HCT116 (cell line): ENCODE data around the gene IER3. TPM values are rescaled to one million over a fixed set of nuclear protein-coding genes. Genes with fewer than 3 reads are reported as not detected.
A peak's percentile ranks its signal among the peaks of the same experiment; 100 is the strongest.

ENCODE experiments used
- ATAC-seq: fragments of 200-7000 bp; cut with Tn5 transposase; 2 replicates; pipeline ENCODE4 v1.9.1; 2020; ENCODE audit warnings: mild to moderate bottlenecking, moderate library complexity
- BruUV-seq: library from RNA; stranded (reverse); fragments of 400-500 nt; replicated peaks from 2 replicates; lab custom pipeline; 2021; lab: Mats Ljungman, UMichigan
- CTCF ChIA-PET: fragments of 300-600 bp; sonication (Branson Sonifier 250); formaldehyde crosslinking; loops from one replicate; lab custom pipeline; 2021; ENCODE audit warnings: antibody characterized with exemption; lab: Charles Lee
- POLR2A ChIA-PET: fragments of 300-600, 350-600 bp; sonication (Branson Sonifier 250); formaldehyde crosslinking; loops from one replicate; lab custom pipeline; 2021; ENCODE audit warnings: antibody characterized with exemption; lab: Charles Lee
- RAD21 ChIA-PET, 2 experiments: fragments of 300-600 bp; sonication (Branson Sonifier 250); formaldehyde crosslinking; loops; one replicate each; lab custom pipeline; 2023; ENCODE audit warnings: low total read pairs in 2 of 2; ENCODE audit not compliant: uncharacterized antibody in 2 of 2, unreplicated experiment in 2 of 2, low non-redundant PET in 1 of 2; lab: Charles Lee
- DNase-seq: peaks from one replicate; pipeline ENCODE4 v3.0.0-alpha.2; 2010; ENCODE audit warnings: low read depth, low spot score
- H2AFZ ChIP-seq: fragments of 200-600 bp; shearing (Covaris generic), sonication (generic); 2 replicates; pipeline ENCODE4 v1.6.1; 2017; ENCODE audit warnings: low read depth, mixed run types, mixed read lengths, antibody characterized with exemption, low read length; ENCODE audit not compliant: poor library complexity, severe bottlenecking
- H3K27ac ChIP-seq: 2 replicates; pipeline ENCODE4 v1.5.1; 2012; ENCODE audit warnings: low read depth, low read length
- H3K27me3 ChIP-seq: fragments of 200-600 bp; sonication (generic); 2 replicates; pipeline ENCODE4 v1.6.1; 2016; ENCODE audit warnings: mixed run types, low read length, mixed read lengths; ENCODE audit not compliant: insufficient read depth
- H3K36me3 ChIP-seq, 2 experiments: fragments of 200-500 bp in 1 of 2; fragments of 200-600 bp in 1 of 2; sonication (Bioruptor generic) in 1 of 2; sonication (generic) in 1 of 2; 2 replicates each; pipeline versions ENCODE4 v1.5.1 to v1.6.1; 2014 to 2016; ENCODE audit warnings: low read length in 2 of 2, inconsistent platforms in 1 of 2, mixed read lengths in 1 of 2, mixed run types in 1 of 2; ENCODE audit not compliant: insufficient read depth in 2 of 2, control insufficient read depth in 1 of 2
- H3K4me1 ChIP-seq, 2 experiments: fragments of 200-600 bp in 1 of 2; sonication (generic) in 1 of 2; 2 replicates each; pipeline versions ENCODE4 v1.5.1 to v1.6.1; 2012 to 2017; ENCODE audit warnings: low read length in 2 of 2, inconsistent platforms in 1 of 2, mild to moderate bottlenecking in 1 of 2, mixed read lengths in 1 of 2, mixed run types in 1 of 2, moderate library complexity in 1 of 2; ENCODE audit not compliant: insufficient read depth in 2 of 2, control insufficient read depth in 1 of 2
- H3K4me2 ChIP-seq: fragments of 200-600 bp; sonication (generic); 2 replicates; pipeline ENCODE4 v1.6.1; 2017; ENCODE audit warnings: mixed run types, low read length, mixed read lengths
- H3K4me3 ChIP-seq, 2 experiments: fragments of 200-600 bp in 1 of 2; sonication (generic) in 1 of 2; replicated peaks in 1 of 2; 2 replicates each; pipeline ENCODE4 v1.5.1; 2011 to 2016; ENCODE audit warnings: low read length in 2 of 2, control low read depth in 1 of 2, low read depth in 1 of 2, mild to moderate bottlenecking in 1 of 2, mixed read lengths in 1 of 2, mixed run types in 1 of 2
- H3K79me2 ChIP-seq: fragments of 200-600 bp; sonication (generic); 2 replicates; pipeline ENCODE4 v1.6.1; 2017; ENCODE audit warnings: mild to moderate bottlenecking, mixed run types, low read length, moderate library complexity, mixed read lengths; ENCODE audit not compliant: insufficient read depth
- H3K9ac ChIP-seq: fragments of 200-600 bp; sonication (generic); 2 replicates; pipeline ENCODE4 v1.6.1; 2016; ENCODE audit warnings: low read length, mixed read lengths
- H3K9me2 ChIP-seq: fragments of 200-600 bp; sonication (generic), shearing (Covaris generic); 2 replicates; pipeline ENCODE4 v1.6.1; 2017; ENCODE audit warnings: mixed run types, mild to moderate bottlenecking, moderate library complexity; ENCODE audit not compliant: insufficient read depth
- H3K9me3 ChIP-seq, 2 experiments: fragments of 200-500 bp in 1 of 2; fragments of 200-600 bp in 1 of 2; sonication (Bioruptor generic) in 1 of 2; sonication (generic) in 1 of 2; 2 replicates each; pipeline ENCODE4 v1.6.1; 2014 to 2017; ENCODE audit warnings: low read length in 2 of 2, mixed read lengths in 2 of 2, inconsistent platforms in 1 of 2, low read depth in 1 of 2, mild to moderate bottlenecking in 1 of 2, mixed run types in 1 of 2, moderate library complexity in 1 of 2; ENCODE audit not compliant: control insufficient read depth in 1 of 2, insufficient read depth in 1 of 2
- H4K20me1 ChIP-seq: fragments of 200-600 bp; sonication (generic), shearing (Covaris generic); 2 replicates; pipeline ENCODE4 v1.6.1; 2017; ENCODE audit warnings: mixed run types, mild to moderate bottlenecking, moderate library complexity; ENCODE audit not compliant: insufficient read depth
- CBX3 ChIP-seq: IDR thresholded peaks from 2 replicates; pipeline ENCODE4 v1.6.1; 2012; ENCODE audit warnings: low read depth
- ELF1 ChIP-seq: IDR thresholded peaks from 2 replicates; pipeline ENCODE4 v1.6.1; 2012; ENCODE audit warnings: low read depth, borderline replicate concordance
- POLR2AphosphoS5 ChIP-seq: IDR thresholded peaks from 2 replicates; pipeline ENCODE4 v1.6.1; 2011; ENCODE audit warnings: mild to moderate bottlenecking, low read depth, low read length, moderate library complexity
- ZNF274 ChIP-seq: fragments of 200-500 bp; sonication (Bioruptor generic); IDR thresholded peaks from 2 replicates; pipeline ENCODE4 v1.6.1; 2014; ENCODE audit warnings: mild to moderate bottlenecking, low read depth, low read length, inconsistent platforms
- intact Hi-C: fragments of 100-400 bp; cut with micrococcal nuclease; formaldehyde crosslinking; loops from 2 replicates; pipeline ENCODE4 v1.10.0; 2022
- total RNA-seq: library from RNA; stranded (reverse); gene quantifications from one replicate; pipeline ENCODE4 v1.2.1, GENCODE V29; 2021; ENCODE audit not compliant: unreplicated experiment

IER3 gene
- total RNA-seq, 1 experiment from 2014 or later = 952 TPM

- peaks cover 80 to 95% of the 10 kb centered on the region in 2 experiments for H3K4me1 ChIP-seq
Measured at GRCh38 chr6:30780642-30780920, 36.2 kb upstream of the IER3 start.

GRCh38 chr6:30779850-30780641 is 35.7 kb upstream of the IER3 start:
- Histone ChIP-seq H3K36me3 (no peaks in the 10 kb centered on the region), H3K4me3 (no peak overlapping the region), H3K9me2 (no peaks in the 10 kb centered on the region), H3K9ac (peak overlapping the region; percentile 29), H3K4me2 (0 out of 2 replicates have a peak overlapping the region, but pooled peaks have one; percentile 15), H3K79me2 (no peaks in the 10 kb centered on the region), H4K20me1 (no peaks in the 10 kb centered on the region), H3K27me3 (no peaks in the 10 kb centered on the region), H2AFZ (no peak overlapping the region), H3K27ac (peak overlapping the region; percentile 63; the same call in 1 of the 2 replicates), H3K9me3 (no peaks in the 10 kb centered on the region), H3K4me1 (peaks cover 80 to 95% of the 10 kb centered on the region in 2 experiments)
- ChIA-PET CTCF (no interaction called here), POLR2A (interaction anchor here (1.1 to 14.9 kb wide), 4 partner anchors 10 to 35 kb away, joined by 5 to 137 read pairs (median 26); partner anchors contain the start of gene IER3), RAD21 (no interaction called here)
- no peak for TF ChIP-seq ELF1
- ATAC-seq (no peak), DNase-seq (no peak)
- no TSS peak for BruUV-seq
- intact Hi-C loops = no loop called here

More at GRCh38 chr6:30780642-30780920, 36.2 kb upstream of the IER3 start:
- no peak overlapping the region for H3K4me3 ChIP-seq
- POLR2A ChIA-PET = interaction anchor here (1.1 to 14.9 kb wide), 5 partner anchors 11 to 37 kb away, joined by 5 to 137 read pairs (median 28); partner anchors contain the start of genes FLOT1 and IER3
- H3K9ac ChIP-seq = peak overlapping the region; percentile 29; the same call in 1 of the 2 replicates
- no peaks in the 10 kb centered on the region for H3K36me3 ChIP-seq
- TF ChIP-seq ZNF274 (no peak), CBX3 (peak; percentile 41; the same call in 1 of the 2 replicates), POLR2AphosphoS5 (no peak)
- TF ChIP-seq, all 23 proteins: peak for 1
- Histone ChIP-seq H3K9me2 (no peaks in the 10 kb centered on the region), H3K79me2 (no peaks in the 10 kb centered on the region), H2AFZ (no peak overlapping the region), H3K9me3 (no peaks in the 10 kb centered on the region), H3K4me2 (no peak overlapping the region), H3K27me3 (no peaks in the 10 kb centered on the region), H4K20me1 (no peaks in the 10 kb centered on the region), H3K27ac (peak overlapping the region; percentile 92; the same call in 1 of the 2 replicates)
- ChIA-PET CTCF (no interaction called here), RAD21 (no interaction called here)
- intact Hi-C loops = no loop called here
- ATAC-seq = no peak
- no peak for DNase-seq
- no TSS peak for BruUV-seq
